SK-N-SH treated with all-trans-retinoic acid at 6 μM for 48 hours (cell line): ENCODE results near the gene CLDN4.

Experiments
- ESRRG ChIP-seq: fragments of 250-450 bp; sonication (Bioruptor Pico); IDR thresholded peaks from 2 replicates; pipeline ENCODE4 v1.6.1; 2021; ENCODE audit warnings: mild to moderate bottlenecking
- ISL1 ChIP-seq: fragments of 250-450 bp; sonication (Bioruptor Pico); IDR thresholded peaks from 2 replicates; pipeline ENCODE4 v2.1.2; 2022; ENCODE audit warnings: mild to moderate bottlenecking, moderate library complexity
- TOX ChIP-seq: fragments of 250-450 bp; sonication (Bioruptor Pico); IDR thresholded peaks from 2 replicates; pipeline ENCODE4 v1.8.0; 2021; ENCODE audit warnings: mild to moderate bottlenecking, moderate library complexity, borderline replicate concordance
- ZFP30 ChIP-seq: fragments of 450-650 bp; formaldehyde crosslinking; IDR thresholded peaks from 2 replicates; pipeline ENCODE4 v1.5.0; 2022; ENCODE audit warnings: mild to moderate bottlenecking, moderate library complexity
- TF ChIP-seq, protein P1 (sequence below): fragments of 250-450 bp; sonication (Bioruptor Pico); IDR thresholded peaks from 2 replicates; pipeline ENCODE4 v1.8.0; 2020; ENCODE audit warnings: mild to moderate bottlenecking, moderate library complexity, borderline replicate concordance
- TF ChIP-seq, protein P2 (sequence below): fragments of 250-450 bp; sonication (Bioruptor Pico); IDR thresholded peaks from 2 replicates; pipeline ENCODE4 v1.8.0; 2021; ENCODE audit warnings: low read depth, mild to moderate bottlenecking, moderate library complexity, borderline replicate concordance

DNA sequence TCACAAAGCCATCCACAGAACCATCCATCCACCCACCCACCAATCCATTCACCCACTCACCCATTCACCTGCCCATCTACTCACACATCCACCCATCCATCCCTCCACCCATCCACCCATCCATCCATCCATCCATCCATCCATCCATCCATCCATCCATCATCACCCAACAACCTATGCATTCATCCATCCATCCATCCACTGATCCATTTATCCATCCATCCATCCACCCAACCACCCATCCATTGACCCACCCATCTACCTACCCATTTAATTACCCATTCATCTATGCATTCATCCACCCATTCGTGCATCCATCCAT is 35.6 kb downstream of the CLDN4 start:
- TF ChIP-seq ESRRG (CRISPR knock-in tag) (no peak), TOX (CRISPR knock-in tag) (no peak), ISL1 (CRISPR knock-in tag) (no peak), ZFP30 (CRISPR knock-in tag) (no peak)
- TF ChIP-seq, protein P1, sequence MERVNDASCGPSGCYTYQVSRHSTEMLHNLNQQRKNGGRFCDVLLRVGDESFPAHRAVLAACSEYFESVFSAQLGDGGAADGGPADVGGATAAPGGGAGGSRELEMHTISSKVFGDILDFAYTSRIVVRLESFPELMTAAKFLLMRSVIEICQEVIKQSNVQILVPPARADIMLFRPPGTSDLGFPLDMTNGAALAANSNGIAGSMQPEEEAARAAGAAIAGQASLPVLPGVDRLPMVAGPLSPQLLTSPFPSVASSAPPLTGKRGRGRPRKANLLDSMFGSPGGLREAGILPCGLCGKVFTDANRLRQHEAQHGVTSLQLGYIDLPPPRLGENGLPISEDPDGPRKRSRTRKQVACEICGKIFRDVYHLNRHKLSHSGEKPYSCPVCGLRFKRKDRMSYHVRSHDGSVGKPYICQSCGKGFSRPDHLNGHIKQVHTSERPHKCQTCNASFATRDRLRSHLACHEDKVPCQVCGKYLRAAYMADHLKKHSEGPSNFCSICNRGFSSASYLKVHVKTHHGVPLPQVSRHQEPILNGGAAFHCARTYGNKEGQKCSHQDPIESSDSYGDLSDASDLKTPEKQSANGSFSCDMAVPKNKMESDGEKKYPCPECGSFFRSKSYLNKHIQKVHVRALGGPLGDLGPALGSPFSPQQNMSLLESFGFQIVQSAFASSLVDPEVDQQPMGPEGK (CRISPR knock-in tag): no peak
- TF ChIP-seq, protein P2, sequence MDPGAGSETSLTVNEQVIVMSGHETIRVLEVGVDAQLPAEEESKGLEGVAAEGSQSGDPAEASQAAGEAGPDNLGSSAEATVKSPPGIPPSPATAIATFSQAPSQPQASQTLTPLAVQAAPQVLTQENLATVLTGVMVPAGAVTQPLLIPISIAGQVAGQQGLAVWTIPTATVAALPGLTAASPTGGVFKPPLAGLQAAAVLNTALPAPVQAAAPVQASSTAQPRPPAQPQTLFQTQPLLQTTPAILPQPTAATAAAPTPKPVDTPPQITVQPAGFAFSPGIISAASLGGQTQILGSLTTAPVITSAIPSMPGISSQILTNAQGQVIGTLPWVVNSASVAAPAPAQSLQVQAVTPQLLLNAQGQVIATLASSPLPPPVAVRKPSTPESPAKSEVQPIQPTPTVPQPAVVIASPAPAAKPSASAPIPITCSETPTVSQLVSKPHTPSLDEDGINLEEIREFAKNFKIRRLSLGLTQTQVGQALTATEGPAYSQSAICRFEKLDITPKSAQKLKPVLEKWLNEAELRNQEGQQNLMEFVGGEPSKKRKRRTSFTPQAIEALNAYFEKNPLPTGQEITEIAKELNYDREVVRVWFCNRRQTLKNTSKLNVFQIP (CRISPR knock-in tag): no peak
